GM19023 (cell line): ENCODE data around the gene NFATC1.
A peak's percentile ranks its signal among the peaks of the same experiment; 100 is the strongest.

Source experiments
- ATAC-seq: cut with Tn5 transposase; IDR thresholded peaks from one replicate; pipeline ENCODE4 v1.9.1; 2021; ENCODE audit warnings: mild to moderate bottlenecking, moderate library complexity; ENCODE audit not compliant: unreplicated experiment

The NFATC1 gene

GRCh38 chr18:79486356-79487182 is 90.8 kb downstream of the NFATC1 start:
- no peak for ATAC-seq

GRCh38 chr18:79487183-79487800 is 91.6 kb downstream of the NFATC1 start:
- no peak for ATAC-seq

GRCh38 chr18:79487801-79488201 is 92.1 kb downstream of the NFATC1 start:
- ATAC-seq = no peak

GRCh38 chr18:79488311-79489050 is 92.8 kb downstream of the NFATC1 start:
- no peak for ATAC-seq

GRCh38 chr18:79489051-79489898 is 93.5 kb downstream of the NFATC1 start:
- ATAC-seq = no peak

- ATAC-seq = no peak
These were observed 94.3 kb downstream of the NFATC1 start for GRCh38 chr18:79489899-79490625.

- ATAC-seq = no peak
These were observed 94.9 kb downstream of the NFATC1 start for GRCh38 chr18:79490626-79491041.

GRCh38 chr18:79491081-79491551 is 95.4 kb downstream of the NFATC1 start:
- no peak for ATAC-seq

- ATAC-seq = no peak
These were observed 97.6 kb downstream of the NFATC1 start for GRCh38 chr18:79493211-79493800.

- ATAC-seq = no peak
These were observed 98.1 kb downstream of the NFATC1 start for GRCh38 chr18:79493801-79494211.

GRCh38 chr18:79494936-79495335 is 99.2 kb downstream of the NFATC1 start:
- ATAC-seq = no peak

- no peak for ATAC-seq
These were observed 99.9 kb downstream of the NFATC1 start for GRCh38 chr18:79495591-79496071.

- ATAC-seq = no peak
These were observed 100.7 kb downstream of the NFATC1 start for GRCh38 chr18:79496237-79496977.

- peak; percentile 50 for ATAC-seq
These were observed 101.4 kb downstream of the NFATC1 start for GRCh38 chr18:79496978-79497637.

GRCh38 chr18:79497638-79498081 is 101.9 kb downstream of the NFATC1 start:
- peak; percentile 92 for ATAC-seq

GRCh38 chr18:79498662-79499061 is 102.9 kb downstream of the NFATC1 start:
- no peak for ATAC-seq

GRCh38 chr18:79501006-79501405 is 105.3 kb downstream of the NFATC1 start:
- no peak for ATAC-seq

GRCh38 chr18:79502782-79503181 is 107.1 kb downstream of the NFATC1 start:
- ATAC-seq = no peak
